ENCODE measurements around the gene PSTPIP1.

DNA sequence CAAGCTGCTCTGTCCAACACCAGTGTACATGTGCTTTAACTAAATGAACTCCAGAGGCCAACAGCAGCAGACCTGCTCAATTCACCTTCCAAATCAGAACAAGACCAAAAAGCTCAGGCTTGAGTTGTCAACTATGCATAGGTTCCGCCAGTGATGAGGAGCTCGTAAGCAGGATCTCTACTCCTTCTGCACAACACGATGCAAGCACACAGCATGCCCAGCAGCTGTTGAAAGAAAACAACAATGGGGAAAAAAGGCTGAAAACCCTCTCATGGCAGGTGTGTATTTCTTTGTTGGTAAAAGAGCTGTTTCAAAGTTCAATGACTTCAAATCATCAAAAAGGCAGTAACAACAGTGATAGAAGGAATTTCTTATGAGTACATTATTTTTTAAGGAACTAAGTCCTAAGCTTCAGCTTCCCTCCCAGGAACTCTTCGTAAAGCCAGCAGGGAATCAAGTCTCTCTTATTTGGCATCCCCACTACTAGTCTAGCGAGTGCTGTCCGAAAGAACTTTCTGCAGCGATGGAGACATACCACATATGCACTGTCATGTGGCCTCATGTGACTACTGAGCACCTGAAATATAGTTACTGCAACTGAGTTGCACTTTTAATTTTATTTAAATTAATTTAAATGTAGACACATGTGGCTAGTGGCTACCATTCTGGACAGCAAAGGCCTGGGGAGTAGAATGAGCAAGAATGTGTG, 51.9 kb downstream of the PSTPIP1 start:
- TF ChIP-seq, protein P1, sequence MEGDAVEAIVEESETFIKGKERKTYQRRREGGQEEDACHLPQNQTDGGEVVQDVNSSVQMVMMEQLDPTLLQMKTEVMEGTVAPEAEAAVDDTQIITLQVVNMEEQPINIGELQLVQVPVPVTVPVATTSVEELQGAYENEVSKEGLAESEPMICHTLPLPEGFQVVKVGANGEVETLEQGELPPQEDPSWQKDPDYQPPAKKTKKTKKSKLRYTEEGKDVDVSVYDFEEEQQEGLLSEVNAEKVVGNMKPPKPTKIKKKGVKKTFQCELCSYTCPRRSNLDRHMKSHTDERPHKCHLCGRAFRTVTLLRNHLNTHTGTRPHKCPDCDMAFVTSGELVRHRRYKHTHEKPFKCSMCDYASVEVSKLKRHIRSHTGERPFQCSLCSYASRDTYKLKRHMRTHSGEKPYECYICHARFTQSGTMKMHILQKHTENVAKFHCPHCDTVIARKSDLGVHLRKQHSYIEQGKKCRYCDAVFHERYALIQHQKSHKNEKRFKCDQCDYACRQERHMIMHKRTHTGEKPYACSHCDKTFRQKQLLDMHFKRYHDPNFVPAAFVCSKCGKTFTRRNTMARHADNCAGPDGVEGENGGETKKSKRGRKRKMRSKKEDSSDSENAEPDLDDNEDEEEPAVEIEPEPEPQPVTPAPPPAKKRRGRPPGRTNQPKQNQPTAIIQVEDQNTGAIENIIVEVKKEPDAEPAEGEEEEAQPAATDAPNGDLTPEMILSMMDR (IDR thresholded peaks at IDR 0.05), result no peak
- no peak for TF ChIP-seq POLR2A (IDR thresholded peaks at IDR 0.05)

Measured in lower leg skin (tissue), 3 donors.